Fibroblast of the conjunctiva (primary cell): ENCODE measurements around the gene HLA-DRB1.
"Not testable (repeated sequence)": the region's sequence is repeated elsewhere in the genome, so short reads cannot be mapped to it uniquely, and the experiment has no call there.

Experiments
- DNase-seq: peaks from one replicate; pipeline ENCODE4 v3.0.0-alpha.2; 2010; ENCODE audit warnings: low read depth

The HLA-DRB1 gene

GRCh38 chr6:32609391-32609730 is 19.7 kb upstream of the HLA-DRB1 start:
- DNase-seq: no peak

GRCh38 chr6:32608362-32608761 is 18.7 kb upstream of the HLA-DRB1 start:
- DNase-seq: no peak

DNA sequence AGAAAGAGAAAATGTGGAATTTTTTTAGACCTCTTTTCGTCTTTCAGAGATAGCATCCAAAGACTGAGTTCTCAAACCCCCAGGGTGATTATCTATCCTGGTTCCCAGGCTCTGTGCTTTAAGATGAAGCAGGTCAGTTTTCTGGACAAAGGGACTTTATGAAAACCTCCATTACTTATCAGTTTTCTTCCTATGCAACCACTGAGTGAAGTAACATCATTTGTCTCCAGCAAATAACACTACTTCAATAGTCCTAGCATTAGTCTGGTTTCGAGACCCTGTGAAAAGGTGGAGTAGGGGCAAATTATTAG is 18.3 kb upstream of the HLA-DRB1 start:
- DNase-seq: no peak

DNA sequence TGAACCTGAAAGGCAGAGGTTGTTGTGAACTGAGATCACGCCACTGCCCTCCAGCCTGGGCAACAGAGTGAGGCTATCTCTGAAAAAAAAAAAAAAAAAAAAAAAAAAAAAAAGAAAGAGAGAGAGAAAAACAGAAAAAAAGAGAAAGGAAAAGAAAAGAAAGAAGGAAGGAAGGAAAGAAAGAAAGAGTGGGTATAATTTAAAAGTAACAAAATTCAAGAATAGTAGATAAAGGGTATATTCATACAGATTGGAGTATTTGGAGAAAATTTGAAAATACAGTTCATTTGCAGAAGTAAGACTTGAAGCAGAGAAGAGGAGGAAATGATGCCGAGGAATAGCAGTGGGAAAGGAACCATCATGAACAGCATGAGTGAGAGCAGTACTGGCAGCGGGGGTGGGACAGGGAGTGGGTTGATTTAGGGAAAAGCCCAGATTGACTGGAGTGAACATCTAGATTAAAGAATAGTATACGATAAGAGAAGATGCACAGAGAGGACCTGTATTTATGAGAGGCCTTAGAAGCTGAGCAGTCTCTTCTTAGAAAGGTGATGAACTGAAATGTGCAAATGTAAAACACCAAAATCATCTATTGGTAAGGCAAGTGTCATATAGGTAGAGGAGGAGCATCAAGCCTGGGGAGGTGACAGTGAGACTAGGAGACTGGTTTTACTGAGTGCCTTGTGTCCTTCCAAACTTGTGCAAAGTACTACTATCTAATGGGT is 17.8 kb upstream of the HLA-DRB1 start:
- no peak for DNase-seq

- no peak for DNase-seq
These were observed 14.8 kb upstream of the HLA-DRB1 start for GRCh38 chr6:32604434-32604877.

DNA sequence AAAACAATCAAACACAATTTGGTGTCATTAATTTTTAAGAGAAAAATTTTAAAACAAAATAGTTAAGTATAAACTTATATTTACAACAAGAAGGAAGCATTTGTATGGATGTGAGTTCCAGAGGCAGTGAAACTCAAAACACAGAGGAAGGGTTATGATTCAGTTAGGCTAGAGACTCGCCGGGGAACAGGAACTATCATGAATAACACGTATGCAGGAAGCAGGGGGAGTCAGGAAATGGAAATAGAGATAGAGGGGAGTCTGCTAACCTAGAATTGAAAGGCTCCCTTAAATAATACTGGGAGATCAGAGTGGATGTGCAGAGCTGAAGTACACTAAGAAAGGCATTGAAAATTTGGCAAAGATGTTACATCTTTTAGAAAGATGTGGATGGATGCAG is 14.2 kb upstream of the HLA-DRB1 start:
- DNase-seq: no peak

GRCh38 chr6:32603222-32603621 is 13.6 kb upstream of the HLA-DRB1 start:
- no peak for DNase-seq

DNA sequence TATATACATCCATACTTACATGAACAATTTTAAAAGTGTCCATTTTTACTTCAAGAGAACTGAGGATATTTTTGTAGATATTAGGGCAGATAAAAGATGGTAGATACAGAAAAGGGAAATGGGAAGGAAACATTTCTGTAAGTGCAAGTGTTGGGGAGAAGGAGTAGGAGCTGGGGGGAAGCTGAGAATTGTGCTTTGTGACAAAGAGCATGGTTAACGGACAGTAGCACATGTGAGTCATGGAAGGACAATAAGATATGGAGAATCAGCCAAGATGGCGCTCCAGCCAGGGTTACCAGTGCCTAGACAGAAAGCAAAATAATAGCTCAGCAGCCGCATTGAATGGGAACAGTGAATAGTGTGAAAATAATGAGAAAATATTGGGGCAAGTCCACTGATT is 12.7 kb upstream of the HLA-DRB1 start:
- no peak for DNase-seq

DNA sequence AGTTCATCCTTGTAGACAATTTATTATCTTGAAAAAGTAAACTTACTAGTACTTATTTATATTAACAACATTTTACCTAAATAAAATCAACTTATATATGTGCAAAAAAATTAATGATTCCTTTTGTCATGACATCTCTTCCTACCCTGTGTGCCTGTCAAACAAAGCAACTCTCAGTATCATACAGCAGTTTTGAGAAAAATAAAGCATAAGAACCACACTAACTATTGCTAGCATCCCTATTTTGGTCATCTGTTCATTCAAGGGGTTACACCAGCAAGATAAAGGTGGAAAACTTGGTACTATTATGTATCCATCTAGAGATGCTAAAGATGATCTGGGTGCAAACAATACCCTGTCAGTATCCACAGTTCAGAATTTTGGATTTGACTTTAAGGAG is 7.4 kb upstream of the HLA-DRB1 start:
- DNase-seq: no peak

GRCh38 chr6:32590713-32591112 is 1.1 kb upstream of the HLA-DRB1 start:
- not testable (repeated sequence) for DNase-seq

GRCh38 chr6:32588156-32588555 is 1.5 kb downstream of the HLA-DRB1 start:
- DNase-seq: no peak

GRCh38 chr6:32583527-32583898 is 6.1 kb downstream of the HLA-DRB1 start:
- DNase-seq: no peak

DNA sequence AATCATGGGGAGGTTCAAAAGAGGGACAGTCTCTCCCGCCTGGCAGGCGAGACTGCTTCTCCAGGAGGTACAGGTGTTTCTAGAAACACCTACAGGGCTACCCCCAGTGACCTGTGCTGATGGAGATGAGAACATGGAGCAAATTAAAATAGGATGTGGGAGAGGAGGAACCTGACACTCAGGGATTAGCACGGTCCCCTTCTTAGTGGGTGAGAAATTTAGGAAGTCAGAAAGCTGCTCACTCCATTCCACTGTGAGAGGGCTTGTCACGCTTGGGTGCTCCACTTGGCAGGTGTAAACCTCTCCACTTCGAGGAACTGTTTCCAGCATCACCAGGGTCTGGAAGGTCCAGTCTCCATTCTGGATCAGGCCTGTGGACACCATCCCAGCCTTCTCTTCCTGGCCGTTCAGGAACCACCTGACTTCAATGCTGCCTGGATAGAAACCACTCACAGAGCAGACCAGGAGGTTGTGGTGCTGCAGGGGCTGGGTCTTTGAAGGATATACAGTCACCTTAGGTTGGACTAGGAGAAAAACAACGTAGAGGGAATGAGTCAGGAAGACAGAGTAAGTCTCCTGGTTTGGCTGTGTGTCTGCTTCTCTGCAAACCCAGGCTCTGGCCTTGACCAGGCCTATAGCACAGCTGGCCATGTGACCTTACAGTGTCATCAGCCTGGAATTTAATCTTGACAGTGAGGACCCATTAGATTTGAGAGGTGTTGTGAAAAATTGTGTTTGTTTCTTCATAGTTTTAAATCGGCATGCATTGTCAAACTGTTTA is 8.1 kb downstream of the HLA-DRB1 start:
- no peak for DNase-seq

DNA sequence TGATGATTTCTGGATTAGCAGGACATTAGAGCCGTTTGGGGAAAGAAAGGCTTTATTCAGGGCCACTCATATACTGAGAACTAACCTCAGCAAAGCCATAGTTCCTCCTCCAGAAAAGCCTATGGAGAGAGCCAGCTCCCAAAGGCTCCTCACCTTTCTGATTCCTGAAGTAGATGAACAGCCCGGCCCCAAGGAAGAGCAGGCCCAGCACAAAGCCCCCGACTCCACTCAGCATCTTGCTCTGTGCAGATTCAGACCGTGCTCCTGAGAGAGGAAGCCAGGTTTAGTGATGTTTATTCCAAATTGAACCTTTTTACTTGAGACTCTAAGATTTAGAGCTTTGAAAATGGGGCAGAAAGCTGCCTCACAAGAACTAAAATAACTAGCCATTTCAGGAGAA is 9.1 kb downstream of the HLA-DRB1 start:
- no peak for DNase-seq

DNA sequence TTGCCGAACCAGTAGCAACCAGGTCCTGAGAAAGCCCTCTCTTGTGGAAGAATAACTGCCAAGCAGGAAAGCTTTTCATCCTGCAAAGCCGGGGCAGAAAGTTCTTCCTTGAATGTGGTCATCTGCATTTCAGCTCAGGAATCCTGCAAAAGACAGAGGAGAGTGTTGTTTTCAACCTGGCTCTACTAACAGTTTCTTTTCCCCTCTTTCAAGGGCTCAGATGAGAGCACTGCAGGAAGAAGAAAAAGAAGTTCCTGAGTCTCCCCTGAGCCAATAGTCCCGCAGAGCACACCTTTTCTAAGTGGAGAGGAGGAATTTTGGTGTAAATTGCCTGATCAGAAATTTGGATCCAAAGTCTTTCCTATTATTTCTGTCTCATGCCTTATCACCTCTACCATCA is 10.7 kb downstream of the HLA-DRB1 start:
- DNase-seq: no peak

GRCh38 chr6:32577493-32577892 is 12.2 kb downstream of the HLA-DRB1 start:
- DNase-seq: not testable (repeated sequence)

GRCh38 chr6:32576250-32576649 is 13.4 kb downstream of the HLA-DRB1 start:
- no peak for DNase-seq

DNA sequence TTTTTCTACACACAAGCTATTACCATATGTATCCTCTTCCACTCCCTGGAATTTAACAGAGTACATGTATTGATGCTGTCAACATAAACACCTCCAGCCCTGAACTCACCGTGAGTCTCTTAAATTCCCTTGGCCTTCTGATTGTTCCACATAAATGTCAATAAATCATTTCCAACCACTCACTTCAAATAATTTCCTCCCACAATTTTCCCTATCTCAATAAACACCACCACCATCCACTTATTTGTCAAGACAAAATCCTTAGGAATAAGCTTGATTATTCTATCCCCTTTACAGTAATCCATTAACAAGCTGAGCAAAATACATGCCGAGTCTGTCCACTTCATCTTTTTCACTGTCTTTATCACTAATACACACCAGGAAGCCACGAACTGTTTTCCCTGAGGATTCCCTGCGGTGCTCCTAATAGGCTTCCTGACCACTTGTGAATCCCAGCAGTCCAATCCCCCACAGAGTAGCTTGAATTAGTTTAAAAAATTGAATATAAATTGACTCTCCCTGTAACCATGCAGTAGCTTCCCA is 19.2 kb downstream of the HLA-DRB1 start:
- DNase-seq: no peak

- no peak for DNase-seq
These were observed 21.1 kb downstream of the HLA-DRB1 start for GRCh38 chr6:32568561-32568960.

DNA sequence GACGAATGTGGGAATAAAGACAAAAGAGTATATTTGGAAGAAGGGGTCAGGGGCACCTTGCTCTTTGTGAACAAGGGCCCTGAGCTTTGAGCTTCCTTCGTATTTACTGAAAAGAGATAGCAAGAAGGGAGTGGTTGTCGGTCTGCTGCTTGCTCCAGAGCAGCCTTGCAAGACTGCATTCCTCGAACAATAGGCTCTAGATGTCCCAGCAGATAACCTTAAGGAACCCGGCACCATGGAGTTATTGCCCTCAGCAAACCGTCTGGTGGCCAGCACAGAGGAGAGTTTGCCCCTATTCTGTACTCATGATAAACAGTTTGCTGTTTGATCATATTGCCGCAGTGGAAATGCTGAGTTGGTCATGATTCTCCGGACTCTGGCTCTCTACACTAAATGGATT is 22.7 kb downstream of the HLA-DRB1 start:
- no peak for DNase-seq

- DNase-seq: no peak
These were observed 24.1 kb downstream of the HLA-DRB1 start for GRCh38 chr6:32565511-32565910.

- no peak for DNase-seq
These were observed 26.7 kb downstream of the HLA-DRB1 start for GRCh38 chr6:32562940-32563339.

GRCh38 chr6:32559747-32560146 is 29.9 kb downstream of the HLA-DRB1 start:
- no peak for DNase-seq
